ENCODE measurements around the gene PAM.

- TF ChIP-seq POLR2AphosphoS5 (IDR thresholded peaks at IDR 0.05; ENCODE audit: low read depth, low read length) (peak; percentile 81), EZH2 (IDR thresholded peaks at IDR 0.05) (no peak), CTCF (IDR thresholded peaks at IDR 0.05 in 2 of 3, conservative IDR thresholded peaks at IDR 0.05 in 1 of 3; ENCODE audit: borderline replicate concordance in 1 of 3, insufficient read depth in 1 of 3, low read depth in 2 of 3, low read length in 2 of 3) (no peak), ZFX (IDR thresholded peaks at IDR 0.05) (no peak), ZNF274 (IDR thresholded peaks at IDR 0.05; ENCODE audit: low read depth, low read length) (no peak), RAD21 (IDR thresholded peaks at IDR 0.05; ENCODE audit: low read depth) (0 out of 2 replicates have a peak, but pooled peaks have one; percentile 22), POLR2A (IDR thresholded peaks at IDR 0.05; ENCODE audit: borderline replicate concordance, extremely low read depth, insufficient read depth, insufficient read length) (peak; percentile 54), JUND (IDR thresholded peaks at IDR 0.05) (peak; percentile 80), ZBTB33 (IDR thresholded peaks at IDR 0.05; ENCODE audit: extremely low read depth, insufficient replicate concordance, low read length) (peak; percentile 11)
Observed at GRCh38 chr5:102865510-102866236, 110.6 kb downstream of the PAM start.
